KOPT-K1 (cell line): ENCODE measurements around the gene FAM124B.

Experiments used
- H3K27ac ChIP-seq: fragments of 200-600 bp; sonication (generic); 2 replicates; pipeline ENCODE4 v1.5.1; 2016; ENCODE audit warnings: antibody characterized with exemption, mild to moderate bottlenecking, low read depth, low read length; ENCODE audit not compliant: poor library complexity, severe bottlenecking
- H3K36me3 ChIP-seq: fragments of 200-600 bp; sonication (generic); 2 replicates; pipeline ENCODE4 v1.5.1; 2017; ENCODE audit warnings: antibody characterized with exemption, mild to moderate bottlenecking, low read length, moderate library complexity; ENCODE audit not compliant: insufficient read depth
- H3K9me3 ChIP-seq: fragments of 200-600 bp; sonication (generic); 2 replicates; pipeline ENCODE4 v1.5.1; 2017; ENCODE audit warnings: antibody characterized with exemption, low read length, mild to moderate bottlenecking; ENCODE audit not compliant: insufficient read depth, poor library complexity, severe bottlenecking

The FAM124B gene

GRCh38 chr2:224378701-224379097 is 23.2 kb downstream of the FAM124B start:
- no peaks in the 10 kb centered on the region for H3K9me3 ChIP-seq
- H3K36me3 ChIP-seq = no peaks in the 10 kb centered on the region
- H3K27ac ChIP-seq = no peak overlapping the region

DNA sequence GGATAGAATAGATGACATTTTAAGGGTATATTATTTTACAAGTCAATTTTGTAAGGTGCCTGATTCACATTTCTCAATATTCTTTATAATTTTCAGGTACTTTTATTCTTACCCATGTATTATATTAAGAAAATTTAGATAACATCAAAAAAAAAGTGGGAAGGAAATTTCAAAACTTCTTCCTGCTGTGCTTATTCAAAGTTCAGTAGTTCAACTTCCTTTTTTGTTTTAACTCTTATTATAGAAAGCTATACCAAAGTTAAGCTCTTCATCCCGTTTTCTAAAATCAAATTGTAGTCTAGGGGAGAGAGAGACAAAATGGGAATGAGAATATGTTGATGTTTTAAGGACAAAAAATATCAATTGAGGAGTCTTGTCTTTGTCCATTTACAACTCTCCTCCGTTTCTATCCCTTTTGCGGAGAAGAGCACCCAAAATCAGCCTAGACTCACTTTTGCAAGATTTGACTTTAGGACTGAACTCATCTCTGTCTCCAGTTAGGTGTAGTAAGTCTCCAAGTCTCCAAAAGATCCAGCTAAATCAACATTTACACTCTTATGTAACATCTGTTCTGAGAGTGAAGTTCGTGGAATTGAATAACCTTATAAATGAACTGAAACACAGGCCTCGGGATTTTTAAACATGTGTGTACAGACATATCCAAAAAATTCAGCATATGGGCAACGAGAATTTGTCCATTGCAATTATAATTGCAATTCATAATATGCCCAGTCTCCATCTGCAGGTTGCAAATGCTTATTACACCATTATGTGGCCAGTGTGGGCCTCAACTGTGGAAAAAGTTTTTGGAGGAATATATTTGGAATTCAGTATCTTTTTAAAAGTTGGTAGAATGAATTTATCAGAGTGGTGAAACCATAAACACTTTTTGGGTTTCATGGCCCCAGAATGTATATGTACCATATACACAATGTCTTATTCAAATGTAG is 23.9 kb downstream of the FAM124B start:
- Histone ChIP-seq H3K9me3 (no peaks in the 10 kb centered on the region), H3K27ac (no peak overlapping the region), H3K36me3 (no peaks in the 10 kb centered on the region)

DNA sequence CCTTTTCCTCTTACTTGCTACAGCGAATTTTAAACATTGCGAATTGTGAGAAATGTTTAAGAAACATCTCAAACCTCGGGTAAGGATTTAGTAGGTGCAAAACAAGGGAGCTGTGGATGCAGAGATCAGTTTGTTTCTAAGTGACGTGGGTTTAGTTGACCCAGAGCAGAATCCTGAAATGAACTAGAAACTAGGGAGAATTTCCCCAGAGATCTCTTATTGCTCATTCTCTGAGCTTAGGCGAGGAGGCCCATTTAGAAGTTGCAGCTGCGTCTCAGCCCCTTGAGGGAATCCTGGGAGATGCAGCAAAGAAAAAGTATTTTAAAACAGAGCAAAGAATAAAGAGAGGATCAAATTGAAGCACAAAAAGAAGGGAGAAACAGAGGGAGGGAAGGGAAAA is 29.3 kb downstream of the FAM124B start:
- no peaks in the 10 kb centered on the region for H3K9me3 ChIP-seq
- H3K27ac ChIP-seq = no peak overlapping the region
- H3K36me3 ChIP-seq = no peaks in the 10 kb centered on the region

- Histone ChIP-seq H3K27ac (no peak overlapping the region), H3K36me3 (no peaks in the 10 kb centered on the region), H3K9me3 (no peaks in the 10 kb centered on the region)
These were observed 32.8 kb downstream of the FAM124B start for GRCh38 chr2:224369028-224369632.

GRCh38 chr2:224366267-224366844 is 35.6 kb downstream of the FAM124B start:
- no peaks in the 10 kb centered on the region for H3K9me3 ChIP-seq
- no peak overlapping the region for H3K27ac ChIP-seq
- no peaks in the 10 kb centered on the region for H3K36me3 ChIP-seq

GRCh38 chr2:224365331-224365730 is 36.6 kb downstream of the FAM124B start:
- Histone ChIP-seq H3K9me3 (no peaks in the 10 kb centered on the region), H3K36me3 (no peaks in the 10 kb centered on the region), H3K27ac (no peak overlapping the region)

- Histone ChIP-seq H3K27ac (no peak overlapping the region), H3K9me3 (no peaks in the 10 kb centered on the region), H3K36me3 (no peaks in the 10 kb centered on the region)
These were observed 38.6 kb downstream of the FAM124B start for GRCh38 chr2:224363281-224363680.

DNA sequence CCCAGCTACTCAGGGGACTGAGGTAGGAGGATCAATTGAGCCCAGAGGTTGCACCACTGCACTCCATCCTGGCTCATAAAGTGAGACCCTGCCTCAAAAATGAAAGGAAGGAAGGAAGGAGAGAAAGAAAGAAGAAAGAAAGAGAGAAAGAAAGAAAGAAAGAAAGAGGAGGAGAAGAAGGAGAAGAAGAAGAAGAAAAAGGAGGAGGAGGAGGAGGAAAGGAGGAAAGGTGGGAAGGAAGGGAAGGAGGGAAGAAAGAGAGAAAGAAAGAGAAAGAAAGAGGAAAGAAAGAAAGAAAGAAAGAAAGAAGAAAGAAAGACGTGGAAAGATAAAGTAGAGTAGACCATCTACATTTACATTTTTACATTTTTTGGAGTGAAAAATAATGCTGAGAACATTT is 39.8 kb downstream of the FAM124B start:
- H3K27ac ChIP-seq = no peak overlapping the region
- H3K9me3 ChIP-seq = no peaks in the 10 kb centered on the region
- H3K36me3 ChIP-seq = no peaks in the 10 kb centered on the region

- no peaks in the 10 kb centered on the region for H3K9me3 ChIP-seq
- H3K27ac ChIP-seq = no peak overlapping the region
- H3K36me3 ChIP-seq = no peaks in the 10 kb centered on the region
These were observed 41.1 kb downstream of the FAM124B start for GRCh38 chr2:224360801-224361251.

GRCh38 chr2:224359569-224359968 is 42.3 kb downstream of the FAM124B start:
- Histone ChIP-seq H3K36me3 (no peaks in the 10 kb centered on the region), H3K9me3 (no peaks in the 10 kb centered on the region), H3K27ac (no peak overlapping the region)

DNA sequence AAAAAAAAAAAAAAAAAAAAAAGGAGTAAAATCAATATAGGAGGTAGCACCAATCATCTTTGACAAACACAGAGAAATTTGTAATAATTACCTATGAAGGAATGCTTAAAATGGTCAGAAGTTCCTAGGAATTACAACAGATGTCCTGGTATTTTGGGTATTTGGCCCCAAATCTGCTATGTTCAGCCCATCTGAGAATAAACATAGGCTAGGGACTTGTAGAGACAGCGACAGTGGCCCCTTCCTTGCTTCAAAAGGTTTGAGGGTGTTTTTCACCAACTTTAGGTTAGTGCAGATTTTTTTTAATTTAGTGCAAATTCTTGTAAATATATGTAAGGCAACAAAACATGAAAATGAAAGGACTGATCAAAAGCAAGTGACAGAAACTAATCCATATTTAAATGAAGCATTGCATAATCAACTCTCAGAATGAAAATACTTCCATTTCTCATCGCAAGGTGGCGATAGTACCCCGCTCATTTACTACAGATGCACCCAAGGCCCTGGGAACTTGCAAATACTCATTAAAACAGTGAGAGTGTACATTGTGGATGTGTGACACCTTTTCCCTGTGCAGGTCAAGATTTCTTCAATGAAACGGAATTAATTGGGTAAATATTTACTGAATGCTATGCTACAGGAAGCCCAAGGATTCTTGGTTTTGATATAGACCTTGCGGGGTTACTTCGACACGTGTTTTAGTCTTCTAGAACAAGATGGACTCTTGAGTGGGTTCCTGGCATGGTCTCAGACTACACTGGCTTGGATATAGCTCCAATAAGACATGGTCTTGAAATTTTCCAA is 44.6 kb downstream of the FAM124B start:
- Histone ChIP-seq H3K36me3 (no peaks in the 10 kb centered on the region), H3K27ac (no peak overlapping the region), H3K9me3 (no peaks in the 10 kb centered on the region)

- Histone ChIP-seq H3K36me3 (no peaks in the 10 kb centered on the region), H3K27ac (no peak overlapping the region), H3K9me3 (no peaks in the 10 kb centered on the region)
These were observed 47.2 kb downstream of the FAM124B start for GRCh38 chr2:224354632-224355211.

DNA sequence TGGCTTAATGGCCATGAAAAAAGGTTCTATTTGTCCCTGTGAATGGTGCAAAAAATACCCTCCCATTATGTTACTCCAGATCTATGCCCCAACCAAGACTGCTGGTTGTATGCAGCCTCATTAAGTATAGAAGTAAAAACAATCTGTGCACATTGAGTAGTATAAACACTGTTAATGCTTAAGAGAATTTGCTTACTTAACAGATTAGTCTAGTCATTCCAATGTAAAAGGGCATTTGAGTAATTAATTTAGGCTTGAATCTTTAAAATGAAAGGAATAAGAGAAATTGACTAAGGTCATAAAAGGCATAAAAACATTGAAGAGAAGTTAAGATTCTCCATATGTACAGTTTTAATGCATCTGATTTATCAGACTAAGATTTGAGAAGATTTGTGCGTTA is 51.2 kb downstream of the FAM124B start:
- H3K9me3 ChIP-seq = peaks cover 2% of the 10 kb centered on the region
- no peaks in the 10 kb centered on the region for H3K36me3 ChIP-seq
- H3K27ac ChIP-seq = no peak overlapping the region

- no peak overlapping the region for H3K27ac ChIP-seq
- H3K9me3 ChIP-seq = peaks cover 8% of the 10 kb centered on the region
- H3K36me3 ChIP-seq = no peaks in the 10 kb centered on the region
These were observed 52.5 kb downstream of the FAM124B start for GRCh38 chr2:224349396-224349795.
